Tongue (tissue), 2 donors: ENCODE measurements around the gene BCL2L13. TPM values are rescaled to one million over a fixed set of nuclear protein-coding genes. Genes with fewer than 3 reads are reported as not detected.
"Not testable (repeated sequence)": the region's sequence is repeated elsewhere in the genome, so short reads cannot be mapped to it uniquely, and the experiment has no call there.

Experiments
- DNase-seq: peaks from one replicate; pipeline ENCODE4 v3.0.0-alpha.2; 2015
- total RNA-seq: library from RNA; depleted of rRNA; stranded (reverse); fragments of >200 nt; gene quantifications from one replicate; pipeline ENCODE4 v1.2.3, GENCODE V29; 2014

The BCL2L13 gene
- total RNA-seq, 1 donor from 2014 or later, result 61.5 TPM

GRCh38 chr22:17761138-17761488 lies 122.6 kb downstream of the BCL2L13 start:
- DNase-seq, result no peak

DNA sequence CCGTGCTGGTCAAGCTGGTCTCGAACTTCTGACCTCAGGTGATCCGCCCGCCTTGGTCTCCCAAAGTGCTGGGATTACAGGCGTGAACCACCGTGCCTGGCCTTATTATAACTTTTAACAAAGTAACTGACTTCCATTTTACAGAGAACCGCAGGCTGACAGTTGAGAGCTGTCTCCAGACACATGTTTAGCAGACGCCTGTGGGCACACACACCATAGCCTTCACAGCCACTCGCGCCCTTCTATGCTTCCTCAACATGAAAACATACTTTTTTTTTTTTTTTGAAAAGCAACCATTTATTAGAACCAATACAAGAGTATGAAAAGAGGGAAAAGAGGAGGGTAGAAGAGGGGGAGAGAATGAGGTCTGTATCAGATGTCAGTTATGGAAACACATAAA lies 124.9 kb downstream of the BCL2L13 start:
- not testable (repeated sequence) for DNase-seq

- no peak for DNase-seq
Measured at GRCh38 chr22:17764036-17764435, 125.5 kb downstream of the BCL2L13 start.

GRCh38 chr22:17764852-17765251 lies 126.3 kb downstream of the BCL2L13 start:
- DNase-seq, result not testable (repeated sequence)

- no peak for DNase-seq
Measured at GRCh38 chr22:17767233-17768065, 128.9 kb downstream of the BCL2L13 start.

DNA sequence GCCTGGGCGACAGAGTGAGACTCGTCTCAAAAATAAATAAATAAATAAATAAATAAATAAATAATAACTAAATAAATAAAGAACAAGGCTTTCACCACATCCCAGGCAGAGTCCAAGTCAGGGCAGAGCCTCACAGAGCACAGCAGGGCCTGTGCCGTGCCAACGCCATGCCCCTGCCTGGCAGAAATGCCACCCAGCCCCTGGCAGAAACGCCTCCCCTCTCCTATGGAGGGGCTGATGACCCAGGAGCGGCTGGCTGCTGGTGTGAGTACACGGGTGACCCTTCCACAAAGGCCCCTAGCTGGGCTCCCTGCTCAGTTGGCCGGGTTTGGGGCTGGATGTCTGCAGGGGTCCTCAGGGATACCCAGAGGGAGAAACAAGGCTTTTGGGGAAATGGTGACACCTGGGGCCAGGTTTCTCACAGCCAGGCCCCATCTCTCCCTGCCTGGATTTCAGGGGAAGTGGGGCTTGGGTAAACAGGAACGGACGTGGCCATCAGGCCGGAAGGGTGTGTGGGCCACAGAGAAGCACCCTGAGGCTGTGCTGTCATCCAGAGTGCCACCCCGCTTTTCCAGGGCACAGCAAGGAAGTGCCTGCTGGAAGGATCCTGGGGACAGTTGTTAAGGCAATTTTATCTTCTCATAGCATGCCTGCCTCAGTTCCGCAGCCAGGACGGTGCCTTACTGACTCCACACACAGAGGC lies 130.6 kb downstream of the BCL2L13 start:
- DNase-seq, result no peak

DNA sequence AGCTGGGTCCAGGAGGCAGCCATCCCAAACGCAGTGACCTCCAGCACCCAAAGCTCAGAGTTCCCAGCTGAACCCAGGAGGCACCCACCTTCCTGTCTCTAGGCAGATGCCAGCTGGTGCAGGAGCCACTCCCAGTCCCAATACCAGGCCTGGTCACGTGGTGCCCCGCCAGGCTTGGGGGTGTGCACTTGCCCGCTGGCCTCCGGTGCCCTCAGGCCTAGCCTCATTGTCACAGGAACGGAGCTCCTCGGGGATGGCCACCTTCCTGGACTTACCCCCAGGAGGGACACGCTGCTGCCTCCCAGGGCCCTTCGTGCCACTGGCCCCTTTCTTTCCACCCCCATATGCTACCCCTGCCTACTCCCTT lies 131.1 kb downstream of the BCL2L13 start:
- DNase-seq, result no peak

GRCh38 chr22:17770180-17771077 lies 131.9 kb downstream of the BCL2L13 start:
- DNase-seq, result peak; percentile 80

GRCh38 chr22:17772249-17772957 lies 133.8 kb downstream of the BCL2L13 start:
- peak; percentile 61 for DNase-seq

- peak; percentile 41 for DNase-seq
Measured at GRCh38 chr22:17772958-17773605, 134.5 kb downstream of the BCL2L13 start.

- peak; percentile 49 for DNase-seq
Measured at GRCh38 chr22:17773606-17774205, 135.1 kb downstream of the BCL2L13 start.

- peak; percentile 46 for DNase-seq
Measured at GRCh38 chr22:17774206-17774925, 135.8 kb downstream of the BCL2L13 start, which contains the start of gene BID. BID (minus strand) TSS chr22:17774469; CDS start chr22:17750116, 24,353 bp downstream.

GRCh38 chr22:17774926-17775685 lies 136.5 kb downstream of the BCL2L13 start:
- no peak for DNase-seq

- DNase-seq, result no peak
Measured at GRCh38 chr22:17775781-17776465, 137.4 kb downstream of the BCL2L13 start.

DNA sequence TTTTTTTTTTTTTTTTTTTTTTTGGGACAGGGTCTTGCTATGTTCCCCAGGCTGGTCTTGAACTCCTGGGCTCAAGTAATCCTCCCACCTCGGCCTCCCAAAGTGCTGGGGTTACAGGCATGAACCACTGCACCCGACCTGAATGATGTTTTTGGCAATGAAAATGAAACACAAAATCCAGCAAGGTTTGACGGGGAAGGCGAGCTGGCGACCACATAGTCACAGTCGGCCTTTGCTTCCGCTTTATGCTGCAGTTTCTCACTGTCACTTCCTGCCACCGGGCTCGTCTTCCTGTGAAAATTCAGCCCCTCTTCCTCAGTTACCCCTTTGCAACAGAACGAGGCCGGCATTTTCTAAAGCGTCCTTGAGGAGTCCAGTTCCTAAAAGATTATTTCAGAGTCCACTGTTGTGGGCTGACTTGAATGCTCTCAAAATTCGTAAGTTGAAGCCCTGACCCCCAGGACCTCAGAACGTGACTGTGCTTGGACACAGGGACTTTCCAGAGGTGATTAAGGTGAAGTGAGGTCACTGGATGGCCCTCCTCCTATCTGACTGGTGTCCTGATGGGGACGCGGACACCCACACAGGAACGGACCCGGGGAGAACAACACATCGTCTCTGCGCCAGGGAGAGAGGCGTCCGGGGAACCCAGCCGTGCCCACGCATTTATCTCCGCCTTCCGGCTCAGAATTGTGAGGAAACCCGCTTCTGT lies 138.6 kb downstream of the BCL2L13 start:
- no peak for DNase-seq

- no peak for DNase-seq
Measured at GRCh38 chr22:17777717-17778044, 139.1 kb downstream of the BCL2L13 start.

DNA sequence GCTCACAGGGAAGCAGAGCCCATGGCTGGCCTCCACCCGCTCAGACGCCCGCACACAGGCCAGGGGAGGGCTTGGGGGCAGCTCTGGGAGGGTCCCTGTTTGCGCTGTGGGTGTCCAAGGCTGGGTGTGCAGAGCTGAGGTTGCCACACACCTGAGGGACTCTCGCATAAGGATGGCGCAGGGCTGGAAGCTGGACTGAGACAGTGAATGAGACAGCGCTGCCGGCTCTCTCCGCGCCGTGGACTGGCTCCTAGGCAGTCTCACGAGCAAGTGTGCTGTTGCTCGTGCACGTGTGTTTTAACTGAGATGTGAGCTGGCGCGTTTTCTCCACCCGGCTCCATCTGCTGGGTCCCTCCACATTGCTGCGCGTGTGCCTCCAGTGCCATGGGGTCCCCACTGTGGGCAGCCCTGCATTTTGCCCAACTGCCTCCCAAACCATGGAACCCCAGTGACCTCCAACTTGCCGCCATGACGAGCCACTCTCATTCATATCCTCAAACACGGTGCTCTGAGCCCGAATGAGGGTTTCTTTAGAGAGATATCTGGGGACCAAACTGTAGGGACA lies 139.9 kb downstream of the BCL2L13 start:
- DNase-seq, result no peak
